OCI-LY7 (cell line): ENCODE results near the gene F7. TPM values are rescaled to one million over a fixed set of nuclear protein-coding genes. Genes with fewer than 3 reads are reported as not detected.

Source experiments
- BruUV-seq: library from RNA; stranded (reverse); fragments of 400-500 nt; replicated peaks from 2 replicates; lab custom pipeline; 2021; lab: Mats Ljungman, UMichigan
- CTCF ChIA-PET: fragments of 300-600 bp; sonication (Branson Sonifier 250); formaldehyde crosslinking; loops from one replicate; lab custom pipeline; 2022; ENCODE audit warnings: antibody characterized with exemption; ENCODE audit not compliant: unreplicated experiment; lab: Charles Lee
- POLR2A ChIA-PET: fragments of 300-600 bp; sonication (Branson Sonifier 250); formaldehyde crosslinking; loops from one replicate; lab custom pipeline; 2022; ENCODE audit warnings: antibody characterized with exemption; lab: Charles Lee
- DNase-seq: peaks from one replicate; pipeline ENCODE4 v3.0.0-alpha.2; 2015; ENCODE audit warnings: low spot score
- H2AFZ ChIP-seq: fragments of 200-600 bp; sonication (generic), shearing (Covaris generic); 2 replicates; pipeline ENCODE4 v1.6.1; 2014; ENCODE audit warnings: mild to moderate bottlenecking, antibody characterized with exemption, low read length, moderate library complexity
- H3K27ac ChIP-seq: fragments of 200-600 bp; sonication (generic); 2 replicates; pipeline ENCODE4 v1.5.1; 2014; ENCODE audit warnings: mixed run types, low read depth, mild to moderate bottlenecking, moderate library complexity, low read length, inconsistent platforms; ENCODE audit not compliant: poor library complexity, severe bottlenecking
- H3K36me3 ChIP-seq: fragments of 200-600 bp; sonication (generic); 2 replicates; pipeline ENCODE4 v1.6.1; 2014; ENCODE audit warnings: mild to moderate bottlenecking, antibody characterized with exemption, low read length, moderate library complexity, mixed read lengths; ENCODE audit not compliant: insufficient read depth
- H3K4me1 ChIP-seq: fragments of 200-600 bp; sonication (generic); 2 replicates; pipeline ENCODE4 v1.5.1; 2014; ENCODE audit warnings: mild to moderate bottlenecking, low read length; ENCODE audit not compliant: insufficient read depth, poor library complexity, severe bottlenecking
- H3K4me2 ChIP-seq: fragments of 200-600 bp; sonication (generic); 2 replicates; pipeline ENCODE4 v1.6.1; 2014; ENCODE audit warnings: mild to moderate bottlenecking, low read length
- H3K4me3 ChIP-seq: fragments of 200-600 bp; sonication (generic); 2 replicates; pipeline ENCODE4 v1.5.1; 2014; ENCODE audit warnings: mild to moderate bottlenecking, low read depth, low read length; ENCODE audit not compliant: poor library complexity, severe bottlenecking
- H3K79me2 ChIP-seq: fragments of 200-600 bp; sonication (generic); 2 replicates; pipeline ENCODE4 v1.6.1; 2016; ENCODE audit warnings: low read depth, mild to moderate bottlenecking, low read length, moderate library complexity, mixed read lengths; ENCODE audit not compliant: insufficient read depth
- H3K9me2 ChIP-seq: fragments of 200-600 bp; sonication (generic); 2 replicates; pipeline ENCODE4 v1.6.1; 2016; ENCODE audit warnings: mild to moderate bottlenecking, low read length, mixed read lengths; ENCODE audit not compliant: insufficient read depth
- H3K9me3 ChIP-seq: fragments of 200-600 bp; sonication (generic); 2 replicates; pipeline ENCODE4 v1.6.1; 2014; ENCODE audit warnings: mild to moderate bottlenecking, mixed run types, low read length, mixed read lengths
- H4K20me1 ChIP-seq: fragments of 200-600 bp; sonication (generic); 2 replicates; pipeline ENCODE4 v1.6.1; 2014; ENCODE audit warnings: mild to moderate bottlenecking, antibody characterized with exemption, low read length, moderate library complexity, mixed read lengths; ENCODE audit not compliant: insufficient read depth
- CTCF ChIP-seq: fragments of 200-600 bp; sonication (generic); conservative IDR thresholded peaks from 2 replicates; pipeline ENCODE4 v1.5.1; 2014; ENCODE audit warnings: mild to moderate bottlenecking, antibody characterized with exemption, low read length, moderate library complexity, mixed read lengths
- EZH2phosphoT487 ChIP-seq: fragments of 200-600 bp; sonication (generic); IDR thresholded peaks from 2 replicates; pipeline ENCODE4 v1.6.1; 2018; ENCODE audit warnings: low read depth, borderline replicate concordance, mild to moderate bottlenecking, mixed run types, antibody characterized with exemption, low read length, moderate library complexity, mixed read lengths
- intact Hi-C: fragments of 100-400 bp; cut with micrococcal nuclease; formaldehyde crosslinking; loops from one replicate; pipeline ENCODE4 v1.10.0; 2022; ENCODE audit not compliant: unreplicated experiment
- total RNA-seq, 2 experiments: library from RNA; depleted of rRNA in 1 of 2; stranded (reverse); fragments of >200 nt in 1 of 2; shearing (Covaris generic) in 1 of 2; gene quantifications; 2 replicates each; pipeline ENCODE4 v1.2.3, GENCODE V29; 2014 to 2022

Gene F7
- total RNA-seq, 2 experiments from 2014 or later, result not detected

GRCh38 chr13:113065406-113066141 is 40.0 kb upstream of the F7 start:
- no peaks in the 10 kb centered on the region for H3K36me3 ChIP-seq
- H3K9me2 ChIP-seq, result no peaks in the 10 kb centered on the region
- no peak overlapping the region for H3K27ac ChIP-seq
- intact Hi-C loops, result no loop called here
- no peaks in the 10 kb centered on the region for H3K9me3 ChIP-seq
- no peak overlapping the region for H3K4me2 ChIP-seq
- DNase-seq, result no peak
- no TSS peak for BruUV-seq
- H2AFZ ChIP-seq, result no peak overlapping the region
- no peaks in the 10 kb centered on the region for H4K20me1 ChIP-seq
- no peaks in the 10 kb centered on the region for H3K4me1 ChIP-seq
- no peak overlapping the region for H3K4me3 ChIP-seq
- TF ChIP-seq CTCF (no peak), EZH2phosphoT487 (no peak)
- ChIA-PET POLR2A (no interaction called here), CTCF (no interaction called here)
- H3K79me2 ChIP-seq, result no peaks in the 10 kb centered on the region

DNA sequence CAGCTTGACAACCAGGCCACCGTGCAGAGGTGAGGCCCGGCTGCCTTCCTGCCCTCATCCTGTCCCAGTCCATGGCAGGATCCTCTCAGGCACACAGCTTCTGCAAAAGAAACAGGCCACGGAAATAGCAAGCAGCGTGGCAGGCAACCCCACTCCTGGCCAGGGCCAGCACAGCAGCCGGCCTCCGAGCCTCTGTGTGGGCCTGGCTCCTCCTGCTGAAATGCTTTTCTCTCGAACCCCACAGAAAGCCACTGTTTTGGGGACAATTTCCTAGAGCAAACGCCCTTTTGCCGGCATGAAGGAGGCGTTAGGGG is 39.5 kb upstream of the F7 start:
- no TSS peak for BruUV-seq
- DNase-seq, result no peak
- H3K79me2 ChIP-seq, result no peaks in the 10 kb centered on the region
- H3K4me2 ChIP-seq, result no peak overlapping the region
- ChIA-PET CTCF (no interaction called here), POLR2A (no interaction called here)
- no peak for TF ChIP-seq CTCF
- no peaks in the 10 kb centered on the region for H3K4me1 ChIP-seq
- no peaks in the 10 kb centered on the region for H4K20me1 ChIP-seq
- H3K4me3 ChIP-seq, result no peak overlapping the region
- no peaks in the 10 kb centered on the region for H3K9me3 ChIP-seq
- no peak overlapping the region for H3K27ac ChIP-seq
- no peaks in the 10 kb centered on the region for H3K36me3 ChIP-seq
- H3K9me2 ChIP-seq, result no peaks in the 10 kb centered on the region
- intact Hi-C loops, result no loop called here
- no peak overlapping the region for H2AFZ ChIP-seq

- no peak for DNase-seq
- intact Hi-C loops, result no loop called here
- CTCF ChIA-PET, result no interaction called here
- Histone ChIP-seq H3K9me3 (no peaks in the 10 kb centered on the region), H2AFZ (no peak overlapping the region), H3K4me2 (no peak overlapping the region), H3K79me2 (no peaks in the 10 kb centered on the region), H3K4me1 (no peaks in the 10 kb centered on the region), H3K9me2 (no peaks in the 10 kb centered on the region), H4K20me1 (no peaks in the 10 kb centered on the region), H3K36me3 (no peaks in the 10 kb centered on the region), H3K4me3 (no peak overlapping the region), H3K27ac (no peak overlapping the region)
- POLR2A ChIA-PET, result no interaction called here
- no peak for TF ChIP-seq CTCF
- BruUV-seq, result no TSS peak
These were observed 38.8 kb upstream of the F7 start for GRCh38 chr13:113066746-113067145.
